GM18508 (cell line): ENCODE data around the gene SELPLG.
"Not testable (repeated sequence)": the region's sequence is repeated elsewhere in the genome, so short reads cannot be mapped to it uniquely, and the experiment has no call there.

Experiments used
- ATAC-seq: cut with Tn5 transposase; IDR thresholded peaks from one replicate; pipeline ENCODE4 v1.9.1; 2021; ENCODE audit warnings: moderate number of reproducible peaks; ENCODE audit not compliant: insufficient read depth, unreplicated experiment

SELPLG gene

DNA sequence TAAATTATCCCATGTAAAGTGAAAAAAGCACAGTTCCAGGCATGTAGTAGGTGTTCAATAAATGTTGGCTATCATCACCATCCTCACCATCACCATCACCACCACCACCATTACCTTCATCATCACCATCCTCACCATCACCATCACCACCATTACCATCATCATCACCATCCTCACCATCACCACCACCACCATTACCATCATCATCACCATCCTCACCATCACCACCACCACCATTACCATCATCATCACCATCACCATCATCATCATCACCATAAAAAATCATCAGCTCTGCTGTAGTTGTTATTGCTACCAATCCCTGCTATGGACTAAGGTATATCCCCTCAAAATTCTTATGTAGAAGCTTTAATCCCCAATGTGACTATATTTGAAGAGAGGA, 56.2 kb downstream of the SELPLG start:
- no peak for ATAC-seq

DNA sequence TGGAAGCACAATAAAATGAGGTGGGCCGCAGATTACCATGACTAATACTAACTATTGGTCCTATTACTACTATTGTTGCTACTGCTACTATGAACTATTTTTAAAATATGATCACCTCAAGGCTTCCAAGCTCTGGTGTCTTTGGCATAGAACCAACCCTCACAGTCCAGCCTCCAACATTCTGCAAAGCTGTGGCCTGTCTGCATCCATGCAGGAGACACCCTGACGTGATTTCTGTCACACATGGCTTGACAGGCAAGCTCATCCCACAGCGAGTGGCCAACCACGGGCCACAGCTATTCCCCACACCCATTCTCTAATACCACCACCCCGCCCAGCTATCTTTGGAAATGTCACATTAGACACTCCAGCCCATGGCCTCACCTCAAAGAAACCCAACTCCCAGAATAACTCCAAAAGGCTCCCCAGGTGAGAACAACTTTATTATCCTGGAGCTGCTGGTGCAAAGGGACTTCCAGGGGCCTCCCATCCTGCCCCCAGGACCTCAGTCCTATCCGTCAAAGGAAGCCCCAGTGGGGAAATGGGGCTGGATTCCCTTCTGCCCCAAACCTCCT, 56.9 kb downstream of the SELPLG start:
- ATAC-seq = no peak

DNA sequence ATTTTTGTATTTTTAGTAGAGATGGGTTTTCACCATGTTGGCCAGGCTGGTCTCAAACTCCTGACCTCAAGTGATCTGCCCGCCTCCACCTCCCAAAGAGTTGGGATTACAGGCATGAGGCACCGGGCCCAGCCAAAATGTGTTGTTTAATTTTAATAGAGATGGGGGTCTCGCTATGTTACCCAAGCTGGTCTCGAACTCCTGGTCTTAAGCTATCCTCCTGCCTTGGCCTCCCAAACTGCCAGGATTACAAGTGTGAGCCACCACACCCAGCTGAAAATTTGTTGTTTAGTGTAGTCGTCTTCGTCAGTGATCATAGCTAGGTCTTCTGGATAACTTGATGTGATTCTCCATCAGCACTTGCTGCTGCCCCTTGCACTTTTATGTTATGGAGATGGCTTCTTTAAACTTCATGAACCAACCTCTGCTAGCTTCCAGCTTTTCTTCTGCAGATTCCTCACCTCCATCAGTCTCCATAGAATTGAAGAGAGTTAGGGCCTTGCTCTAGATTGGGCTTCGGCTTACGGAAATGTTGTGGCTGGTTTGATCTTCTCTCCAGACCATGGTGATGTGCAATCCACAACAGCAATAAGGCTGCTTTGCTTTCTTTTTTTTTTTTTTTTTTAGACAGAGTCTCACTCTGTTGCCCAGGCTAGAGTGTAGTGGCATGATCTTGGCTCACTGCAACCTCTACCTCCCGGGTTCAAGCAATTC, 58.3 kb downstream of the SELPLG start:
- ATAC-seq = no peak

DNA sequence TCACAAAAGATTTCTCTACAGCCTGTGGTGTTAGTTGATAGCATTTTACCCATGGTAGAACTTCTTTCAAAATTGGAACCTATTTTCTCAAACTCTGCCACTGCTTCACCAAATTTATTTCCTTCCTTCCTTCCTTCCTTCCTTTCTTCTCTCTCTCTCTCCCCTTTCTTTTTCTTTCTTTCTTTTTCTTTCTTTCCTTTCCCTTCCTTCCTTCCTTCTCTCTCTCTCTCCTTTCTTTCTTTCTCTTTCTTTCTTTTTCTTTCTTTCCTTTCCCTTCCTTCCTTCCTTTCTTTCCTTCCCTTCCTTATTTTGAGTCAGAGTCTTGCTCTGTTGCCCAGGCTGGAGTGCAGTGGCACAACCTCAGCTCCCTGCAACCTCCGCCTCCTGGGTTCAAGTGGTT, 59.4 kb downstream of the SELPLG start:
- not testable (repeated sequence) for ATAC-seq

DNA sequence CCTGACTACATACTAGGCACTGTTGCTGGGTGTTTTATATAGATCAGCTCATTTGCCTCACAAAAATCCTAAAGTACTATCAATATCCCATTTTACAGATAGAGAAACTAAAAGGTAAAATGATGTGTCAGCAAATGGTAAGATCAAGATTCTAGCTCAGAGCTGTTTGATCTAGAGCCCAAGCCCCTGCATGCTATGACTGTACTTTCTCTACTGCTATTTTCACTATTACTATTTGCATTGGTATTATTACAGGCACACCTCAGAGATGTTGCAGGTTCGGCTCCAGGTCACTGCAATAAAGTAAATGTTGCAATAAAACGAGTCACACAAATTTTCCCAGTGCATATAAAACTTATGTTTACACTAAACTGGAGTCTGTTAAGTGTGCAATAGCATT, 60.4 kb downstream of the SELPLG start:
- no peak for ATAC-seq

DNA sequence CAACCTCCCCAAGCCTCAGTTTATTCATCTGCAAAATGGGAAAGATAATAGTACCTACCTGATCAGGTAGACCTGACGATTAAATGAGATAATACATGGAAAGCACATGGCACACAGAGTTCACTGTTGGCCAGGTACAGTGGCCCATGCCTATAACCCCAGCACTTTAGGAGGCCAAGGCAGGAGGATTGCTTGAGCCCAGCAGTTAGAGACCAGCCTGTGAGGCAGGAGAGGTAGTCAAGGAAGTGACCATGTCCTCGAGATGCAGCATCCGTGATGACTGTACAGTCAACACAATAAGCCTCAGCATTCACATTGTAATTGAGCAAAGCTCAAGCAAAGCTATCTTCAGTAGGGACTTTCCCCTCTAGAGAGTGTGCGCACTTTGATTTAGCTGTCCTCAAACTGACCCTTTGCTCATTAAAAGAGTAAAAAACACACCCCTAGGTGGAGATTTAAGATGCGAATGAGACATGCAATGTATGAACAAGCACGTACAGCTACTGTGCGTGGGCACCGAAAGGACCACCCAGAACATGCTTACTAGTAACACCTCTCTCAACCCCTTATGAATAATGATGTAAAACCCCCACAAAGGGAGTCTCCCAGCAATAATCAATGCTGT, 61.4 kb downstream of the SELPLG start:
- ATAC-seq = no peak
